Prostate gland (tissue), 2 donors: Measurements from ENCODE around the gene RNF126. TPM values are rescaled to one million over a fixed set of nuclear protein-coding genes. Genes with fewer than 3 reads are reported as not detected.

Experiments
- DNase-seq: peaks from one replicate; pipeline ENCODE4 v3.0.0-alpha.2; 2019; ENCODE audit warnings: low spot score
- H3K27ac ChIP-seq, 2 donors: fragments of 200-600 bp; sonication (generic); 2 replicates each; pipeline ENCODE4 v1.5.1; 2017 to 2019
- H3K27me3 ChIP-seq: fragments of 200-600 bp; sonication (generic); replicated peaks from 2 replicates; pipeline ENCODE4 v1.5.1; 2019; ENCODE audit not compliant: insufficient read depth
- H3K36me3 ChIP-seq, 2 donors: fragments of 200-600 bp; sonication (generic); 1 replicate in 1 of 2; 2 replicates in 1 of 2; pipeline versions ENCODE4 v1.5.1 to v1.8.1; 2017 to 2019
- H3K4me1 ChIP-seq: fragments of 200-600 bp; sonication (generic); replicated peaks from 2 replicates; pipeline ENCODE4 v1.5.1; 2019
- H3K4me3 ChIP-seq, 2 donors: fragments of 200-600 bp; sonication (generic); 2 replicates each; pipeline ENCODE4 v1.5.1; 2017 to 2019
- H3K9me3 ChIP-seq: fragments of 200-600 bp; sonication (generic); 2 replicates; pipeline ENCODE4 v1.5.1; 2017
- CTCF ChIP-seq, 4 experiments: fragments of 200-600 bp in 2 of 4; fragments of 450-650 bp in 2 of 4; sonication (generic) in 2 of 4; IDR thresholded peaks; 1 replicate in 3 of 4; 2 replicates in 1 of 4; pipeline ENCODE4 v1.5.1; 2016 to 2019; ENCODE audit warnings: antibody characterized with exemption in 4 of 4, mild to moderate bottlenecking in 2 of 4, moderate library complexity in 2 of 4
- POLR2A ChIP-seq: fragments of 450-650 bp; IDR thresholded peaks from one replicate; pipeline ENCODE4 v1.6.1; 2016; ENCODE audit warnings: antibody characterized with exemption, mild to moderate bottlenecking
- POLR2AphosphoS5 ChIP-seq: sonication (generic); formaldehyde crosslinking; IDR thresholded peaks from one replicate; pipeline ENCODE4 v1.6.1; 2017; ENCODE audit warnings: antibody characterized with exemption
- WGBS: methylation state at CpG from one replicate; pipeline ENCODE4 v1.1.5; 2018; 5-methylcytosine and 5-hydroxymethylcytosine counted together
- intact Hi-C: fragments of 100-400 bp; cut with DNase I; formaldehyde crosslinking; loops from one replicate; pipeline ENCODE4 v1.14.2; 2022
- total RNA-seq, 2 donors: library from RNA; depleted of rRNA; stranded (reverse); fragments of >200 nt; gene quantifications; one replicate each; pipeline ENCODE4 v1.1.0, GENCODE V29; 2016

RNF126 gene
- total RNA-seq, 2 donors from 2014 or later = 70.7 to 109 TPM

GRCh38 chr19:644363-644762 is 18.7 kb downstream of the RNF126 start:
- Histone ChIP-seq H3K9me3 (no peaks in the 10 kb centered on the region), H3K27ac (no peak overlapping the region), H3K4me1 (no peaks in the 10 kb centered on the region), H3K27me3 (no peaks in the 10 kb centered on the region), H3K4me3 (no peak overlapping the region), H3K36me3 (no peaks in the 10 kb centered on the region)
- WGBS = 78% methylated on average over 28 of the region's 28 CpGs
- intact Hi-C loops = no loop called here
- DNase-seq = no peak
- TF ChIP-seq CTCF (IDR thresholded peaks at IDR 0.05) = no peak
- TF ChIP-seq POLR2AphosphoS5 = no peak
- no peak for TF ChIP-seq POLR2A

GRCh38 chr19:643736-644135 is 19.3 kb downstream of the RNF126 start:
- intact Hi-C loops = no loop called here
- Histone ChIP-seq H3K9me3 (no peaks in the 10 kb centered on the region), H3K27me3 (no peaks in the 10 kb centered on the region), H3K4me1 (no peaks in the 10 kb centered on the region), H3K4me3 (no peak overlapping the region), H3K36me3 (no peaks in the 10 kb centered on the region), H3K27ac (no peak overlapping the region)
- no peak for TF ChIP-seq POLR2AphosphoS5
- TF ChIP-seq POLR2A = no peak
- no peak for TF ChIP-seq CTCF (IDR thresholded peaks at IDR 0.05)
- 87% methylated on average over 24 of the region's 24 CpGs for WGBS
- no peak for DNase-seq

GRCh38 chr19:642767-643727 is 20.0 kb downstream of the RNF126 start:
- 77% methylated on average over 61 of the region's 70 CpGs for WGBS
- TF ChIP-seq POLR2A = no peak
- H3K27ac ChIP-seq = no peak overlapping the region

GRCh38 chr19:641702-642101 is 21.3 kb downstream of the RNF126 start:
- Histone ChIP-seq H3K27ac (peak overlapping the region in 1 of 2 donors; percentile 14), H3K4me1 (no peaks in the 10 kb centered on the region), H3K36me3 (no peaks in the 10 kb centered on the region), H3K4me3 (no peak overlapping the region), H3K27me3 (no peaks in the 10 kb centered on the region), H3K9me3 (no peaks in the 10 kb centered on the region)
- WGBS = 73% methylated on average over 17 of the region's 17 CpGs
- intact Hi-C loops = no loop called here
- no peak for DNase-seq
- no peak for TF ChIP-seq CTCF (IDR thresholded peaks at IDR 0.05)
- TF ChIP-seq POLR2AphosphoS5 = no peak
- TF ChIP-seq POLR2A = no peak

More at GRCh38 chr19:642767-643727, 20.0 kb downstream of the RNF126 start:
- no peak overlapping the region for H3K4me3 ChIP-seq
- no peak for DNase-seq
- no peaks in the 10 kb centered on the region for H3K27me3 ChIP-seq
- no peaks in the 10 kb centered on the region for H3K36me3 ChIP-seq
- H3K4me1 ChIP-seq = no peaks in the 10 kb centered on the region
- intact Hi-C loops = no loop called here
- H3K9me3 ChIP-seq = no peaks in the 10 kb centered on the region

GRCh38 chr19:640606-641189 is 22.3 kb downstream of the RNF126 start:
- Histone ChIP-seq H3K27me3 (no peaks in the 10 kb centered on the region), H3K27ac (no peak overlapping the region), H3K9me3 (no peaks in the 10 kb centered on the region), H3K4me1 (no peaks in the 10 kb centered on the region), H3K36me3 (no peaks in the 10 kb centered on the region), H3K4me3 (no peak overlapping the region)
- intact Hi-C loops = no loop called here
- 93% methylated on average over 23 of the region's 31 CpGs for WGBS
- no peak for TF ChIP-seq POLR2A
- no peak for TF ChIP-seq POLR2AphosphoS5
- no peak for DNase-seq
